ENCODE results near the gene ANKRD42. TPM values are rescaled to one million over a fixed set of nuclear protein-coding genes. Genes with fewer than 3 reads are reported as not detected.

ANKRD42 gene
- 2.5 TPM for polyA plus RNA-seq (2012; ENCODE audit: missing spikeins)

DNA sequence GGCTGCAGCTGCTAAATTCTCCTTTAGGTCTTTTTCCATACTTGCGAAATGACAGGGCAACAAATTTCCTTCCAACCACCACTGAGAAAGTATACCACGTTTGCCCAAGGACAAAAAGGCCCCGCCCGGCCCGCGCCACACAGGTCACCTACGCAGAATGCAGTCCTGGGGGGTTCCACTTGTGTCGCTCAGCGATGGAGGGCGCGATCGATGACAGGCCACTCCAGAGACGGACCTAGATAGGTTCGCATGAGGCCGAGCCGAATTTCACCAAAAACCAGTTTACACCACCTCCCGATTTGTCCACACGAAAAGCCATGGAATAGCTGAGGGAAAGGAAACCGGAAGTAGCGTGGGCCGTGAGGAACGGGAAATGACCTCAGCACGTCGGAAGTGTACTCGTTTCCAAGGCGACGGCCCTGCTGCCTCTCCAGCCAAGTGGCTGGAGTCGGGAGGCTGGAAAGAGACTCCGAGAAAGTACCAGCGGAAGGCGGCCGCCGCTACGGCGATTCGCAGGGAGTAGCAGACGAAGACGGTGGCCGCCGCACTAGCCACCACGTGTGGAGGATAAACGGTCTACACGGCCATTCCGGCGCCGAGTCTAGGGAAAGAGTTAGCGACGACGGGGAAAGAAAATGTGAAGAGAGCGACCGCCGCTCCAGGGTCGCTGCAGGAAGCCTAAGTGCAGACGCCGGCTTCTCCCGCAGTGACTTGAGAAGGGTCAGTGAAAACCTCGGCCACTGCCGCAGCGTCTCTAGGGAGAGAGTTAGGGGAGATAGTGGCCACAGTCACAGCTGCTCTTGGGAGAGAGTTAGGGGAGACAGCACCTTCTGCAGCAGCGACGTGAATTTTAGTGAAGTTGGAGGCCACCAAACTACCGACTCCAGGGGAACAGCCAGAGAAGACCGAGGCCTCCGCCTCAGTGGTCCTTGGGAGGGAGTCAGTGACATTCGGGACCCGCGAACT lies at the start of gene ANKRD42:
ANKRD42 (plus strand) TSS at position 398 of the 966 bp plus-strand sequence. CDS start 959 bp downstream, outside the sequence.
- DNase-seq (ENCODE audit: insufficient read length) (peak; percentile 82), FAIRE-seq (peak; percentile 100)

GRCh38 chr11:83147895-83148294 lies 45.6 kb upstream of the ANKRD42 start:
- FAIRE-seq (no peak), DNase-seq (ENCODE audit: insufficient read length) (no peak)
- TF ChIP-seq POLR2A (IDR thresholded peaks at IDR 0.05; ENCODE audit: low read depth, low read length) (no peak), POLR2AphosphoS5 (IDR thresholded peaks at IDR 0.05; ENCODE audit: low read depth, low read length) (no peak), TAF1 (IDR thresholded peaks at IDR 0.05; ENCODE audit: borderline replicate concordance, low read depth, low read length) (no peak)

More for the DNA sequence above, at the start of gene ANKRD42:
- TF ChIP-seq TAF1 (IDR thresholded peaks at IDR 0.05; ENCODE audit: borderline replicate concordance, low read depth, low read length) (no peak), POLR2AphosphoS5 (IDR thresholded peaks at IDR 0.05; ENCODE audit: low read depth, low read length) (no peak), POLR2A (IDR thresholded peaks at IDR 0.05; ENCODE audit: low read depth, low read length) (0 out of 2 replicates have a peak, but pooled peaks have one; percentile 46)

GRCh38 chr11:83150450-83150849 lies 43.1 kb upstream of the ANKRD42 start:
- peak; percentile 9 for FAIRE-seq

DNA sequence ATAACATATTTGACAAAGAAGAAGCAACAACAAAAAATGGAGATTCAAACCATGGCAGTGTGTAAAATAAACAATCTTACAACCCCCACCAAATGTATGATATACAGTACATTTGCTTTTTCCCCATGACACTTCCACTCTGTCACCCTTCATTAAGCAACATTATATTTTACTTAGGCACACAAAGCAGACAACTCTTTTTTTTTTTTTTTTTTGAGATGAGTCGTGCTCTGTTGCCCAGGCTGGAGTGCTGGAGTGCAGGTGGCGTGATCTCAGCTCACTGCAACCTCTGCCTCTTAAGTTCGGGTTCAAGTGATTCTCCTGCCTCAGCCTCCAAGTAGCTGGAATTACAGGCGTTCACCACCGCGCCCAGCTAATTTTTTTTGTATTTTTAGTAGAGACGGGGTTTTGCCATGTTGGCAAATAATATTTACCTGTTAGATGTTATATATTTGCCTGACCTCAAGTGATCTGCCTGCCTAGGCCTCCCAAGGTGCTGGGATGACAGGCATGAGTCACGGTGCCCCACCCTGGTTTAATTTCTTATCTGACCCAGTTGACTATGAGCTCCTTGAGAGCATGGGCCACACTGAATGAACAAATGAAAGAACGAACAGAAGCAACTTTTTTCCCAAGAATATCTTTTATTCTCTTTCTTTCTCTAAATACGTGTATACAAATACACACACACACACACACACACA lies 42.1 kb upstream of the ANKRD42 start:
- FAIRE-seq: peak; percentile 36
- no peak for DNase-seq (ENCODE audit: insufficient read length)
- no peak for TF ChIP-seq POLR2A (IDR thresholded peaks at IDR 0.05; ENCODE audit: low read depth, low read length)
- TF ChIP-seq TAF1 (IDR thresholded peaks at IDR 0.05; ENCODE audit: borderline replicate concordance, low read depth, low read length): no peak
- TF ChIP-seq POLR2AphosphoS5 (IDR thresholded peaks at IDR 0.05; ENCODE audit: low read depth, low read length): no peak

More at GRCh38 chr11:83150450-83150849, 43.1 kb upstream of the ANKRD42 start:
- DNase-seq (ENCODE audit: insufficient read length): no peak
- TF ChIP-seq POLR2A (IDR thresholded peaks at IDR 0.05; ENCODE audit: low read depth, low read length): no peak
- no peak for TF ChIP-seq TAF1 (IDR thresholded peaks at IDR 0.05; ENCODE audit: borderline replicate concordance, low read depth, low read length)
- TF ChIP-seq POLR2AphosphoS5 (IDR thresholded peaks at IDR 0.05; ENCODE audit: low read depth, low read length): no peak

GRCh38 chr11:83152264-83152663 lies 41.2 kb upstream of the ANKRD42 start:
- no peak for DNase-seq (ENCODE audit: insufficient read length)
- TF ChIP-seq TAF1 (IDR thresholded peaks at IDR 0.05; ENCODE audit: borderline replicate concordance, low read depth, low read length): no peak
- no peak for TF ChIP-seq POLR2A (IDR thresholded peaks at IDR 0.05; ENCODE audit: low read depth, low read length)
- TF ChIP-seq POLR2AphosphoS5 (IDR thresholded peaks at IDR 0.05; ENCODE audit: low read depth, low read length): no peak
- FAIRE-seq: no peak

- no peak for FAIRE-seq
- DNase-seq (ENCODE audit: insufficient read length): no peak
- TF ChIP-seq POLR2A (IDR thresholded peaks at IDR 0.05; ENCODE audit: low read depth, low read length): no peak
- no peak for TF ChIP-seq POLR2AphosphoS5 (IDR thresholded peaks at IDR 0.05; ENCODE audit: low read depth, low read length)
- TF ChIP-seq TAF1 (IDR thresholded peaks at IDR 0.05; ENCODE audit: borderline replicate concordance, low read depth, low read length): no peak
These were observed 39.7 kb upstream of the ANKRD42 start for GRCh38 chr11:83153764-83154163.

DNA sequence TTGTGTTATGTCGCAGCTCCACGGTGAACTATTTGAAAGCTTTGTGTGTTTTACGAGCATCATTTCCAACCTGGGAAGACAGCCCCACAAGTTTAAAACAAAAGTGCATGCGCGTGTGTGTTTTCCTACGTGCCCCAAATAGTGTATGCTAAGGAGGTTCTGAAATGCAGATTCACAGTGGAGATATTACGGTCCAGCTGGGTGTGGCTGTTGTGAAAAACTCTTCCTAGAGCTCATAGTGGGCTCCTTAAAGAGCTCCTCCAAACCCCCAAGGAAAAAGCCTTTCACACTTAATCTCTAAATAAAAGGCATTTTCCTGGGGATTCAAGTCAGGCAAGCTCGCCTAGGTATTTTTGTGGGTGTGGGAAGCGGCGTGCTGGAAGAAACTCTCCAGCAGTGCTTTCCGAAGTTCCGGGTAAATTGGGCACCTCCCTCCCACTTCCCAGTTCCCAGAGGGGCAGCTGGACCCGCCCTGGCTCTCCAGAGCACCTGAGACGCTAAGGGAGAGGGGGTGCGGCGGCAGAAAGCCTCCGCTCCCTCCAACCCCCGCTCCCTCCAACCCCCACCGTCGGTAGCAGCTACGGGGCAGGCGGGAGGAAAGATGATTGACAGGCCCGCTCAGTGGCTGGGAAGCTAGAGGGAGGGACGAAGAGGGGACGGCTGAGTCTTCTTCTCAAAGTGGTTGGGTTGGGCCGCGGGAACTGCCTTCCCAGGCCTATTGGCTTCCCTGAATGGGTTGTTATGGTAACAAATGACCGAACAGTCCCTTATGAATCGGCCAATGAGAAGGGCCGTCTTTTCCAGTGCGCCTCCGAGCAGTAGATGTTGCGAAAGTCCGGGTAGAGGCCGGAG lies 37.1 kb upstream of the ANKRD42 start:
- TF ChIP-seq TAF1 (IDR thresholded peaks at IDR 0.05; ENCODE audit: borderline replicate concordance, low read depth, low read length) (no peak), POLR2AphosphoS5 (IDR thresholded peaks at IDR 0.05; ENCODE audit: low read depth, low read length) (no peak), POLR2A (IDR thresholded peaks at IDR 0.05; ENCODE audit: low read depth, low read length) (no peak)
- FAIRE-seq: peak; percentile 99
- DNase-seq (ENCODE audit: insufficient read length): peak; percentile 82

DNA sequence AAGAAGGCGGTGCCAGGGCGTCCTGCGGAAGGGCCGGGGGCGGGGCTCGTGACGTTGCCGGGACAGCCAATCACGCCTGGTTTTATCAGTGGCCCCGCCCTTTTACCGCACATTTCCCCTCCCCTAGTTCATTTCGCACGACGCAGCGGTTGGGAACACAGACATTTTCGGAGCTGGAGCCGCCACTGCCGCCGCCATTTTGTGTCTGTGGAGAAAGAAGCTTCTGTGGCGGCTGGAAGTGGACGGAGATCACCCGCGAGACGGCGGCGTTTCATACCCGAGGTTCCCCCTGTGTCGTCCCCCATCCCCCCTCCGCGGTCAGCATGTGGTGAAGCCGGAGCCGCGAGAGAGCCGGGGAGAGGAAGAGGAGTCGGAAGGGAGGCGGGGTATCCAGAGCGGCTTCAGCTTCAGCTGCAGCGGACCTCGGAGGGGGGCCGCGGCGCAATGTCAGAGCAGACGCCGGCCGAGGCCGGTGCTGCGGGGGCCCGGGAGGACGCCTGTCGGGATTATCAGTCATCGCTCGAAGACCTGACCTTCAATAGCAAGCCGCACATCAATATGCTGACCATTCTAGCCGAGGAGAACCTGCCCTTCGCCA lies 36.4 kb upstream of the ANKRD42 start, which contains the start of gene PCF11:
PCF11 (plus strand) TSS at position 136 of the 598 bp plus-strand sequence; CDS start at position 445, 309 bp downstream.
- peak; percentile 96 for TF ChIP-seq POLR2AphosphoS5 (IDR thresholded peaks at IDR 0.05; ENCODE audit: low read depth, low read length)
- peak; percentile 97 for TF ChIP-seq POLR2A (IDR thresholded peaks at IDR 0.05; ENCODE audit: low read depth, low read length)
- peak; percentile 97 for TF ChIP-seq TAF1 (IDR thresholded peaks at IDR 0.05; ENCODE audit: borderline replicate concordance, low read depth, low read length)
- FAIRE-seq (no peak), DNase-seq (ENCODE audit: insufficient read length) (no peak)

GRCh38 chr11:83157594-83158356 lies 35.7 kb upstream of the ANKRD42 start:
- FAIRE-seq: no peak
- TF ChIP-seq POLR2AphosphoS5 (IDR thresholded peaks at IDR 0.05; ENCODE audit: low read depth, low read length): 0 out of 2 replicates have a peak, but pooled peaks have one; percentile 13
- peak; percentile 17; the same call in 1 of the 2 replicates for TF ChIP-seq POLR2A (IDR thresholded peaks at IDR 0.05; ENCODE audit: low read depth, low read length)
- TF ChIP-seq TAF1 (IDR thresholded peaks at IDR 0.05; ENCODE audit: borderline replicate concordance, low read depth, low read length): no peak
- no peak for DNase-seq (ENCODE audit: insufficient read length)

All from GM12892 (cell line).